Measurements from ENCODE around the gene IL22RA1.

The IL22RA1 gene

GRCh38 chr1:24111996-24112779 lies 30.8 kb downstream of the IL22RA1 start, which contains the start of gene MYOM3:
TSS of gene MYOM3 (minus strand) at chr1:24112135. CDS start at chr1:24108636, 3,499 bp downstream.
- no peak within 1 kb of the TSS for H3K4me3 ChIP-seq (replicated peaks; ENCODE audit: low read depth, low read length)
- TF ChIP-seq CTCF (IDR thresholded peaks at IDR 0.05; ENCODE audit: low read depth, low read length, missing control alignments), result peak; percentile 38
- no peak for DNase-seq (ENCODE audit: extremely low read depth, low read depth)

GRCh38 chr1:24111262-24111995 lies 31.5 kb downstream of the IL22RA1 start:
- DNase-seq (ENCODE audit: extremely low read depth, low read depth), result no peak

GRCh38 chr1:24110642-24111261 lies 32.2 kb downstream of the IL22RA1 start:
- no peak for TF ChIP-seq CTCF (IDR thresholded peaks at IDR 0.05; ENCODE audit: low read depth, low read length, missing control alignments)
- no peak for DNase-seq (ENCODE audit: extremely low read depth, low read depth)
- no peak overlapping the region for H3K4me3 ChIP-seq (replicated peaks; ENCODE audit: low read depth, low read length)

More at GRCh38 chr1:24111262-24111995, 31.5 kb downstream of the IL22RA1 start:
- no peak overlapping the region for H3K4me3 ChIP-seq (replicated peaks; ENCODE audit: low read depth, low read length)
- TF ChIP-seq CTCF (IDR thresholded peaks at IDR 0.05; ENCODE audit: low read depth, low read length, missing control alignments), result no peak

GRCh38 chr1:24109686-24110475 lies 33.1 kb downstream of the IL22RA1 start:
- TF ChIP-seq CTCF (IDR thresholded peaks at IDR 0.05; ENCODE audit: low read depth, low read length, missing control alignments), result no peak
- DNase-seq (ENCODE audit: extremely low read depth, low read depth), result no peak
- H3K4me3 ChIP-seq (replicated peaks; ENCODE audit: low read depth, low read length), result no peak overlapping the region

- no peak for TF ChIP-seq CTCF (IDR thresholded peaks at IDR 0.05; ENCODE audit: low read depth, low read length, missing control alignments)
- no peak overlapping the region for H3K4me3 ChIP-seq (replicated peaks; ENCODE audit: low read depth, low read length)
- no peak for DNase-seq (ENCODE audit: extremely low read depth, low read depth)
Measured at GRCh38 chr1:24109166-24109483, 33.8 kb downstream of the IL22RA1 start.
